H1 (cell line): ENCODE measurements around the gene LKAAEAR1. TPM values are rescaled to one million over a fixed set of nuclear protein-coding genes. Genes with fewer than 3 reads are reported as not detected.

Experiments used
- BRCA1 ChIP-seq: IDR thresholded peaks from 2 replicates; pipeline ENCODE4 v1.6.1; 2012; ENCODE audit warnings: low read depth, low read length, improper control_type of control experiment
- EGR1 ChIP-seq: IDR thresholded peaks from 2 replicates; pipeline ENCODE4 v1.6.1; 2011; ENCODE audit warnings: low read depth, low read length, borderline replicate concordance
- KDM4A ChIP-seq: IDR thresholded peaks from one replicate; pipeline ENCODE4 v1.7.1; 2012; ENCODE audit warnings: low read depth, mild to moderate bottlenecking, moderate library complexity, low read length, inconsistent platforms; ENCODE audit not compliant: severe bottlenecking
- RAD21 ChIP-seq, 2 experiments: IDR thresholded peaks in 1 of 2; conservative IDR thresholded peaks in 1 of 2; 2 replicates each; pipeline ENCODE4 v1.6.1; 2011; ENCODE audit warnings: low read depth in 2 of 2, low read length in 2 of 2, improper control_type of control experiment in 1 of 2, inconsistent platforms in 1 of 2, mild to moderate bottlenecking in 1 of 2, moderate library complexity in 1 of 2
- YY1 ChIP-seq: IDR thresholded peaks from 2 replicates; pipeline ENCODE4 v1.6.1; 2011; ENCODE audit warnings: low read depth, mild to moderate bottlenecking, low read length
- polyA plus RNA-seq, 7 experiments: library from polyadenylated mRNA; depleted of rRNA in 3 of 7; stranded (reverse) in 5 of 7; unstranded in 2 of 7; fragments of >200 nt in 5 of 7; fragments of 200-250 nt in 2 of 7; gene quantifications; 1 replicate in 5 of 7; 2 replicates in 1 of 7; 4 replicates in 1 of 7; pipeline versions ENCODE4 v1.2.1 to v1.2.3, GENCODE V29; 2011 to 2013; ENCODE audit warnings: missing spikeins in 2 of 7, mixed read lengths in 2 of 7
- total RNA-seq: library from RNA; stranded (reverse); fragmentation: NEBNext Ultra II Directional; extraction: Animal tissue kit (Norgen Biotek cat#: 25700); gene quantifications from 2 replicates; pipeline ENCODE4 v1.2.1, GENCODE V29; 2021
- TF ChIP-seq, protein P1 (sequence below): fragments of 300-600 bp; sonication (generic); IDR thresholded peaks from 2 replicates; pipeline ENCODE4 v1.7.1; 2012; ENCODE audit warnings: low read length, moderate library complexity, mild to moderate bottlenecking, inconsistent platforms; ENCODE audit not compliant: insufficient replicate concordance

LKAAEAR1 gene
- total and polyA plus RNA-seq, 2 of the 8 experiments (the other 6 are each of a cell fraction or from before 2014, with no cell fraction given) = 0.41 to 0.53 TPM

DNA sequence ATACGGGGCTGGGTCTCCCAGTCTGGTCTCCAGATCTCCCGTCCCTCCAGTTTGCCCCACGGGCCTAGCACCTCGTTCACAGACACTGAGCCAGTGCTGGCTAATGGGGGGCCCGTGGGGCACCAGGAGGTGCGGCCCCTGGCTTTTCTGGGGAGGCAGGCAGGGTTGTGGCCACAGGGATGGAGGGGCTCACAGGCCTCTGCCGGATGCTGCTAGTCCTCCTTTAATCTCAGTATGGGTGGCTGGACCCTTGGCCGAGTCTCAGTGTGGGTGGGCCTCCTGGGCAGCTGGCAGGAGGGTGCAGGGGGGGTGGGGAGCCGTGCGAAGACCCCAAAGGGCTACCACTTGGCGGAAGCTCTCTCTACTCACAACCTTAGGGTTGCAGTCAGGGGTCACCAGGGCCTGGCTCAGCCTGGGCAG is 33.2 kb downstream of the LKAAEAR1 start (continued):
- TF ChIP-seq RAD21 (IDR thresholded peaks at IDR 0.05 in 1 of 2, conservative IDR thresholded peaks at IDR 0.05 in 1 of 2; ENCODE audit: low read depth in 2 of 2, low read length in 2 of 2) = no peak
- TF ChIP-seq, protein P1, sequence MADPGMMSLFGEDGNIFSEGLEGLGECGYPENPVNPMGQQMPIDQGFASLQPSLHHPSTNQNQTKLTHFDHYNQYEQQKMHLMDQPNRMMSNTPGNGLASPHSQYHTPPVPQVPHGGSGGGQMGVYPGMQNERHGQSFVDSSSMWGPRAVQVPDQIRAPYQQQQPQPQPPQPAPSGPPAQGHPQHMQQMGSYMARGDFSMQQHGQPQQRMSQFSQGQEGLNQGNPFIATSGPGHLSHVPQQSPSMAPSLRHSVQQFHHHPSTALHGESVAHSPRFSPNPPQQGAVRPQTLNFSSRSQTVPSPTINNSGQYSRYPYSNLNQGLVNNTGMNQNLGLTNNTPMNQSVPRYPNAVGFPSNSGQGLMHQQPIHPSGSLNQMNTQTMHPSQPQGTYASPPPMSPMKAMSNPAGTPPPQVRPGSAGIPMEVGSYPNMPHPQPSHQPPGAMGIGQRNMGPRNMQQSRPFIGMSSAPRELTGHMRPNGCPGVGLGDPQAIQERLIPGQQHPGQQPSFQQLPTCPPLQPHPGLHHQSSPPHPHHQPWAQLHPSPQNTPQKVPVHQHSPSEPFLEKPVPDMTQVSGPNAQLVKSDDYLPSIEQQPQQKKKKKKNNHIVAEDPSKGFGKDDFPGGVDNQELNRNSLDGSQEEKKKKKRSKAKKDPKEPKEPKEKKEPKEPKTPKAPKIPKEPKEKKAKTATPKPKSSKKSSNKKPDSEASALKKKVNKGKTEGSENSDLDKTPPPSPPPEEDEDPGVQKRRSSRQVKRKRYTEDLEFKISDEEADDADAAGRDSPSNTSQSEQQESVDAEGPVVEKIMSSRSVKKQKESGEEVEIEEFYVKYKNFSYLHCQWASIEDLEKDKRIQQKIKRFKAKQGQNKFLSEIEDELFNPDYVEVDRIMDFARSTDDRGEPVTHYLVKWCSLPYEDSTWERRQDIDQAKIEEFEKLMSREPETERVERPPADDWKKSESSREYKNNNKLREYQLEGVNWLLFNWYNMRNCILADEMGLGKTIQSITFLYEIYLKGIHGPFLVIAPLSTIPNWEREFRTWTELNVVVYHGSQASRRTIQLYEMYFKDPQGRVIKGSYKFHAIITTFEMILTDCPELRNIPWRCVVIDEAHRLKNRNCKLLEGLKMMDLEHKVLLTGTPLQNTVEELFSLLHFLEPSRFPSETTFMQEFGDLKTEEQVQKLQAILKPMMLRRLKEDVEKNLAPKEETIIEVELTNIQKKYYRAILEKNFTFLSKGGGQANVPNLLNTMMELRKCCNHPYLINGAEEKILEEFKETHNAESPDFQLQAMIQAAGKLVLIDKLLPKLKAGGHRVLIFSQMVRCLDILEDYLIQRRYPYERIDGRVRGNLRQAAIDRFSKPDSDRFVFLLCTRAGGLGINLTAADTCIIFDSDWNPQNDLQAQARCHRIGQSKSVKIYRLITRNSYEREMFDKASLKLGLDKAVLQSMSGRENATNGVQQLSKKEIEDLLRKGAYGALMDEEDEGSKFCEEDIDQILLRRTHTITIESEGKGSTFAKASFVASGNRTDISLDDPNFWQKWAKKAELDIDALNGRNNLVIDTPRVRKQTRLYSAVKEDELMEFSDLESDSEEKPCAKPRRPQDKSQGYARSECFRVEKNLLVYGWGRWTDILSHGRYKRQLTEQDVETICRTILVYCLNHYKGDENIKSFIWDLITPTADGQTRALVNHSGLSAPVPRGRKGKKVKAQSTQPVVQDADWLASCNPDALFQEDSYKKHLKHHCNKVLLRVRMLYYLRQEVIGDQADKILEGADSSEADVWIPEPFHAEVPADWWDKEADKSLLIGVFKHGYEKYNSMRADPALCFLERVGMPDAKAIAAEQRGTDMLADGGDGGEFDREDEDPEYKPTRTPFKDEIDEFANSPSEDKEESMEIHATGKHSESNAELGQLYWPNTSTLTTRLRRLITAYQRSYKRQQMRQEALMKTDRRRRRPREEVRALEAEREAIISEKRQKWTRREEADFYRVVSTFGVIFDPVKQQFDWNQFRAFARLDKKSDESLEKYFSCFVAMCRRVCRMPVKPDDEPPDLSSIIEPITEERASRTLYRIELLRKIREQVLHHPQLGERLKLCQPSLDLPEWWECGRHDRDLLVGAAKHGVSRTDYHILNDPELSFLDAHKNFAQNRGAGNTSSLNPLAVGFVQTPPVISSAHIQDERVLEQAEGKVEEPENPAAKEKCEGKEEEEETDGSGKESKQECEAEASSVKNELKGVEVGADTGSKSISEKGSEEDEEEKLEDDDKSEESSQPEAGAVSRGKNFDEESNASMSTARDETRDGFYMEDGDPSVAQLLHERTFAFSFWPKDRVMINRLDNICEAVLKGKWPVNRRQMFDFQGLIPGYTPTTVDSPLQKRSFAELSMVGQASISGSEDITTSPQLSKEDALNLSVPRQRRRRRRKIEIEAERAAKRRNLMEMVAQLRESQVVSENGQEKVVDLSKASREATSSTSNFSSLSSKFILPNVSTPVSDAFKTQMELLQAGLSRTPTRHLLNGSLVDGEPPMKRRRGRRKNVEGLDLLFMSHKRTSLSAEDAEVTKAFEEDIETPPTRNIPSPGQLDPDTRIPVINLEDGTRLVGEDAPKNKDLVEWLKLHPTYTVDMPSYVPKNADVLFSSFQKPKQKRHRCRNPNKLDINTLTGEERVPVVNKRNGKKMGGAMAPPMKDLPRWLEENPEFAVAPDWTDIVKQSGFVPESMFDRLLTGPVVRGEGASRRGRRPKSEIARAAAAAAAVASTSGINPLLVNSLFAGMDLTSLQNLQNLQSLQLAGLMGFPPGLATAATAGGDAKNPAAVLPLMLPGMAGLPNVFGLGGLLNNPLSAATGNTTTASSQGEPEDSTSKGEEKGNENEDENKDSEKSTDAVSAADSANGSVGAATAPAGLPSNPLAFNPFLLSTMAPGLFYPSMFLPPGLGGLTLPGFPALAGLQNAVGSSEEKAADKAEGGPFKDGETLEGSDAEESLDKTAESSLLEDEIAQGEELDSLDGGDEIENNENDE = no peak
- no peak for TF ChIP-seq YY1
- no peak for TF ChIP-seq EGR1
- no peak for TF ChIP-seq KDM4A
- TF ChIP-seq BRCA1 = no peak
- TF ChIP-seq, all 59 proteins: peak for 0
